Activated naive CD4-positive, alpha-beta T cell treated with anti-CD3 and anti-CD28 coated beads, Interleukin-2, amount 50 U/mL, for 24 hours (primary cell): ENCODE data around the gene CDHR1.
"Not testable (repeated sequence)": the region's sequence is repeated elsewhere in the genome, so short reads cannot be mapped to it uniquely, and the experiment has no call there.

ENCODE experiments used
- H3K27ac Mint-ChIP-seq: one replicate; pipeline ENCODE4 v1.8.0; 2021; ENCODE audit warnings: mild to moderate bottlenecking, mixed read lengths
- H3K27me3 Mint-ChIP-seq: one replicate; pipeline ENCODE4 v1.8.0; 2021; ENCODE audit warnings: mixed read lengths
- H3K36me3 Mint-ChIP-seq: one replicate; pipeline ENCODE4 v1.8.0; 2021; ENCODE audit warnings: mixed read lengths
- H3K4me1 Mint-ChIP-seq: one replicate; pipeline ENCODE4 v1.8.0; 2021; ENCODE audit warnings: mixed read lengths
- H3K4me3 Mint-ChIP-seq: one replicate; pipeline ENCODE4 v1.8.0; 2021; ENCODE audit warnings: mild to moderate bottlenecking, mixed read lengths
- H3K9me3 Mint-ChIP-seq: one replicate; pipeline ENCODE4 v1.8.0; 2021; ENCODE audit warnings: mixed read lengths

CDHR1 gene

GRCh38 chr10:84194424-84195043, at the start of gene CDHR1:
CDHR1 (plus strand) TSS chr10:84194537; CDS start chr10:84194761, 224 bp downstream.
- H3K27ac Mint-ChIP-seq, result no peak within 1 kb of the TSS
- H3K9me3 Mint-ChIP-seq, result no peaks in the 10 kb centered on the region
- H3K36me3 Mint-ChIP-seq, result no peaks in the 10 kb centered on the region
- H3K4me1 Mint-ChIP-seq, result peaks cover 20% of the 10 kb centered on the region
- H3K27me3 Mint-ChIP-seq, result peaks cover 20% of the 10 kb centered on the region
- H3K4me3 Mint-ChIP-seq, result peak within 1 kb of the TSS; percentile 47

GRCh38 chr10:84147347-84147746, 47.0 kb upstream of the CDHR1 start:
- no peaks in the 10 kb centered on the region for H3K9me3 Mint-ChIP-seq
- peaks cover 41% of the 10 kb centered on the region for H3K4me1 Mint-ChIP-seq
- peaks cover 24% of the 10 kb centered on the region for H3K36me3 Mint-ChIP-seq
- H3K4me3 Mint-ChIP-seq, result no peak overlapping the region
- no peak overlapping the region for H3K27ac Mint-ChIP-seq
- H3K27me3 Mint-ChIP-seq, result no peaks in the 10 kb centered on the region

- not testable (repeated sequence) for H3K4me3 Mint-ChIP-seq, H3K27me3 Mint-ChIP-seq, H3K27ac Mint-ChIP-seq, H3K9me3 Mint-ChIP-seq
- peaks cover 23% of the 10 kb centered on the region for H3K36me3 Mint-ChIP-seq
- peaks cover 41% of the 10 kb centered on the region for H3K4me1 Mint-ChIP-seq
These were observed 46.2 kb upstream of the CDHR1 start for GRCh38 chr10:84148006-84148597.

- Mint-ChIP-seq H3K27me3 (no peaks in the 10 kb centered on the region), H3K9me3 (no peaks in the 10 kb centered on the region), H3K4me3 (no peak overlapping the region), H3K36me3 (peaks cover 17% of the 10 kb centered on the region), H3K27ac (peak overlapping the region; percentile 25), H3K4me1 (peaks cover 41% of the 10 kb centered on the region)
These were observed 44.5 kb upstream of the CDHR1 start for GRCh38 chr10:84149854-84150253.

GRCh38 chr10:84152769-84153168, 41.6 kb upstream of the CDHR1 start:
- Mint-ChIP-seq H3K4me1 (peaks cover 35% of the 10 kb centered on the region), H3K27me3 (no peaks in the 10 kb centered on the region), H3K4me3 (no peak overlapping the region), H3K27ac (peak overlapping the region; percentile 88), H3K36me3 (peaks cover 10% of the 10 kb centered on the region), H3K9me3 (no peaks in the 10 kb centered on the region)

GRCh38 chr10:84155521-84155920, 38.8 kb upstream of the CDHR1 start:
- H3K36me3 Mint-ChIP-seq, result peaks cover 4% of the 10 kb centered on the region
- peak overlapping the region; percentile 41 for H3K27ac Mint-ChIP-seq
- H3K27me3 Mint-ChIP-seq, result no peaks in the 10 kb centered on the region
- no peaks in the 10 kb centered on the region for H3K9me3 Mint-ChIP-seq
- H3K4me1 Mint-ChIP-seq, result peaks cover 37% of the 10 kb centered on the region
- H3K4me3 Mint-ChIP-seq, result no peak overlapping the region

GRCh38 chr10:84156009-84156408, 38.3 kb upstream of the CDHR1 start:
- H3K36me3 Mint-ChIP-seq, result peaks cover 4% of the 10 kb centered on the region
- peak overlapping the region; percentile 41 for H3K27ac Mint-ChIP-seq
- H3K9me3 Mint-ChIP-seq, result no peaks in the 10 kb centered on the region
- H3K4me3 Mint-ChIP-seq, result no peak overlapping the region
- H3K27me3 Mint-ChIP-seq, result no peaks in the 10 kb centered on the region
- H3K4me1 Mint-ChIP-seq, result peaks cover 35% of the 10 kb centered on the region

- peaks cover 2% of the 10 kb centered on the region for H3K36me3 Mint-ChIP-seq
- H3K4me1 Mint-ChIP-seq, result peaks cover 33% of the 10 kb centered on the region
- no peak overlapping the region for H3K4me3 Mint-ChIP-seq
- H3K27ac Mint-ChIP-seq, result peak overlapping the region; percentile 60
- H3K9me3 Mint-ChIP-seq, result no peaks in the 10 kb centered on the region
- no peaks in the 10 kb centered on the region for H3K27me3 Mint-ChIP-seq
These were observed 37.6 kb upstream of the CDHR1 start for GRCh38 chr10:84156768-84157167.

- Mint-ChIP-seq H3K27ac (peak overlapping the region; percentile 59), H3K4me3 (no peak overlapping the region), H3K9me3 (no peaks in the 10 kb centered on the region), H3K36me3 (peaks cover 2% of the 10 kb centered on the region), H3K27me3 (no peaks in the 10 kb centered on the region), H3K4me1 (peaks cover 29% of the 10 kb centered on the region)
These were observed 36.3 kb upstream of the CDHR1 start for GRCh38 chr10:84158061-84158460.

GRCh38 chr10:84158550-84158949, 35.8 kb upstream of the CDHR1 start:
- no peaks in the 10 kb centered on the region for H3K27me3 Mint-ChIP-seq
- peaks cover 24% of the 10 kb centered on the region for H3K4me1 Mint-ChIP-seq
- H3K9me3 Mint-ChIP-seq, result no peaks in the 10 kb centered on the region
- no peak overlapping the region for H3K27ac Mint-ChIP-seq
- no peak overlapping the region for H3K4me3 Mint-ChIP-seq
- peaks cover 2% of the 10 kb centered on the region for H3K36me3 Mint-ChIP-seq

GRCh38 chr10:84159076-84159685, 35.2 kb upstream of the CDHR1 start:
- H3K27me3 Mint-ChIP-seq, result no peaks in the 10 kb centered on the region
- no peaks in the 10 kb centered on the region for H3K9me3 Mint-ChIP-seq
- peaks cover 2% of the 10 kb centered on the region for H3K36me3 Mint-ChIP-seq
- H3K4me3 Mint-ChIP-seq, result no peak overlapping the region
- H3K27ac Mint-ChIP-seq, result no peak overlapping the region
- H3K4me1 Mint-ChIP-seq, result peaks cover 21% of the 10 kb centered on the region

GRCh38 chr10:84160663-84161362, 33.5 kb upstream of the CDHR1 start:
- H3K4me1 Mint-ChIP-seq, result peaks cover 21% of the 10 kb centered on the region
- no peaks in the 10 kb centered on the region for H3K27me3 Mint-ChIP-seq
- H3K4me3 Mint-ChIP-seq, result no peak overlapping the region
- no peaks in the 10 kb centered on the region for H3K9me3 Mint-ChIP-seq
- H3K36me3 Mint-ChIP-seq, result no peaks in the 10 kb centered on the region
- no peak overlapping the region for H3K27ac Mint-ChIP-seq

- Mint-ChIP-seq H3K4me3 (no peak overlapping the region), H3K36me3 (no peaks in the 10 kb centered on the region), H3K9me3 (no peaks in the 10 kb centered on the region), H3K27ac (no peak overlapping the region), H3K4me1 (peaks cover 8% of the 10 kb centered on the region), H3K27me3 (no peaks in the 10 kb centered on the region)
These were observed 30.3 kb upstream of the CDHR1 start for GRCh38 chr10:84163996-84164395.

GRCh38 chr10:84164442-84164841, 29.9 kb upstream of the CDHR1 start:
- Mint-ChIP-seq H3K4me3 (no peak overlapping the region), H3K27ac (no peak overlapping the region), H3K27me3 (no peaks in the 10 kb centered on the region), H3K36me3 (no peaks in the 10 kb centered on the region), H3K4me1 (peaks cover 4% of the 10 kb centered on the region), H3K9me3 (no peaks in the 10 kb centered on the region)

GRCh38 chr10:84166620-84167288, 27.6 kb upstream of the CDHR1 start:
- H3K27me3 Mint-ChIP-seq, result no peaks in the 10 kb centered on the region
- no peaks in the 10 kb centered on the region for H3K4me1 Mint-ChIP-seq
- no peaks in the 10 kb centered on the region for H3K9me3 Mint-ChIP-seq
- H3K4me3 Mint-ChIP-seq, result no peak overlapping the region
- H3K27ac Mint-ChIP-seq, result no peak overlapping the region
- H3K36me3 Mint-ChIP-seq, result no peaks in the 10 kb centered on the region

GRCh38 chr10:84167289-84167653, 27.1 kb upstream of the CDHR1 start:
- not testable (repeated sequence) for H3K4me3 Mint-ChIP-seq, H3K36me3 Mint-ChIP-seq, H3K4me1 Mint-ChIP-seq, H3K27ac Mint-ChIP-seq, H3K27me3 Mint-ChIP-seq, H3K9me3 Mint-ChIP-seq
